Daoy (cell line): ENCODE measurements around the gene NPS. TPM values are rescaled to one million over a fixed set of nuclear protein-coding genes. Genes with fewer than 3 reads are reported as not detected.

Experiments
- total RNA-seq: library from RNA; depleted of rRNA; stranded (reverse); fragments of >200 nt; shearing (Covaris generic); gene quantifications from 2 replicates; pipeline ENCODE4 v1.2.3, GENCODE V29; 2014; rRNA removed

Gene NPS
- total RNA-seq, 1 experiment from 2014 or later = not detected

Other genes starting within 250 kb of the NPS start
- 0.06 TPM in 1 of 2 replicates, not detected in the other for gene FOXI2, start 187.9 kb downstream of the NPS start, total RNA-seq